Caki2 (cell line): ENCODE measurements around the gene CDH24. TPM values are rescaled to one million over a fixed set of nuclear protein-coding genes. Genes with fewer than 3 reads are reported as not detected.
"Not testable (repeated sequence)": the region's sequence is repeated elsewhere in the genome, so short reads cannot be mapped to it uniquely, and the experiment has no call there.

Source experiments
- DNase-seq: peaks from one replicate; pipeline ENCODE4 v3.0.0-alpha.2; 2015; ENCODE audit warnings: low read depth
- in situ Hi-C: cut with HindIII; loops from 2 replicates; pipeline ENCODE4 v1.10.0; 2016; ENCODE audit warnings: low sequenced_read_pairs, low pct_unique_long_range_greater_than_20kb, mixed read lengths
- total RNA-seq: library from RNA; depleted of rRNA; stranded (reverse); fragments of >200 nt; shearing (Covaris generic); gene quantifications from 2 replicates; pipeline ENCODE4 v1.2.3, GENCODE V29; 2014; ENCODE audit warnings: low replicate concordance; rRNA removed

CDH24 gene
- total RNA-seq, 1 experiment from 2014 or later, result 7.6 TPM

DNA sequence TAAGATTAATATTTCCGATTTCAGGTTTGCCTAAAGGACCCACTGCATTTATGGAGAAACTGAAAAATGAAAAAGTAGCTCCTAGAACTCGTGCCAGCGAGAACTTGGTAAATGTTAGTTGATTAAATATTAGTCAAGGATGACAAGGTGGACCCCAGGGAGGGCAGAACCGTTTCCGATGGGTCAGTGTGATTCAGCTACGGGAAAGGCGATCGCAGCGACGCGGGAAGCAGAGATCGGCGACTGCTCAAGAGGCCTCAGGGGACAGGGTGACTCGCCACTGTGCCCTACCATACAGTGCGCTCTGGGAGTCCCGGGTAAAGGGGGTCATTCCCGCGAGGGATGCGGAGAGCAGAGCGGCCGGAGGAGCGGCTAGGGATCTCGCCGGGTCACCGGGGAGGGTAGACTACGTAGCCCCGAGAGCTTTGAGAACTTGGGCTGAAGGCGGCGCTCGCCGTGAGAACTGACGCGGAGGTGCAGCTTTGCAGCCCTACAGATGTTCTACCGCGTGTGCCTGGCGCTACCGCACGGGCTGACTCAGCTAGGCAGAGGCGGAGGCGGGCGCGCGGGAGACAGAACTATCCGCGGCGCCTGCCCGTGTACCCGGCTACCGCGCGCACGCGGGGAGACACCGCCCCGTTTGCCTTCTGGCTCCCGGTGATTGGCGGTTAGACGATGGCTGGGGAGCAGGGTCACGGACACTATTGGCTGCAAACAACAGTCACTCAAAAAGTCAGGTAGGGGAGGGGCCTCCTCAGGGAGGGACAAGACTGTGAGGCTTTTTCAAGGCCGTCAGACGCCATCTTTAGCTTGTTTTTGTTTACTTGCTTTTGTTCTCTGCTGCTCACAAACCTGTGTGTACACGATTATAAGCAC is 50.5 kb downstream of the CDH24 start:
- in situ Hi-C loops, result no loop called here
- peak; percentile 96 for DNase-seq

DNA sequence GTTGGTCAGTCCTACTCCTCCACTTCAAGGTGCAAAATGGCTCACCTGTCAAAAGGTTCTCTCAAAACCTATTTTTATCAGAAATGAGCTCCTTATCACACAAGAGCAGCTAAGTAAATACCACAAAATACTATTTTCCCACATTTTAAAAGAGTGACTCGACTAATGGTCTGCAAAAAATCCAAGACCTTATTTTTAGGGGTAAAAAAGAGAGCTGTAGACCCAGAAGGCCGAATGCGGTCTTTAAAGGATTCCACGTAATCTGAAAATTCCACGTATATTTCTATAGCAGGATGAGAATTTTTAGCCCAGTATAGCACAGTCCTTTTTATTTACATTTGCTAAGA is 51.2 kb downstream of the CDH24 start:
- DNase-seq, result no peak
- in situ Hi-C loops, result no loop called here

DNA sequence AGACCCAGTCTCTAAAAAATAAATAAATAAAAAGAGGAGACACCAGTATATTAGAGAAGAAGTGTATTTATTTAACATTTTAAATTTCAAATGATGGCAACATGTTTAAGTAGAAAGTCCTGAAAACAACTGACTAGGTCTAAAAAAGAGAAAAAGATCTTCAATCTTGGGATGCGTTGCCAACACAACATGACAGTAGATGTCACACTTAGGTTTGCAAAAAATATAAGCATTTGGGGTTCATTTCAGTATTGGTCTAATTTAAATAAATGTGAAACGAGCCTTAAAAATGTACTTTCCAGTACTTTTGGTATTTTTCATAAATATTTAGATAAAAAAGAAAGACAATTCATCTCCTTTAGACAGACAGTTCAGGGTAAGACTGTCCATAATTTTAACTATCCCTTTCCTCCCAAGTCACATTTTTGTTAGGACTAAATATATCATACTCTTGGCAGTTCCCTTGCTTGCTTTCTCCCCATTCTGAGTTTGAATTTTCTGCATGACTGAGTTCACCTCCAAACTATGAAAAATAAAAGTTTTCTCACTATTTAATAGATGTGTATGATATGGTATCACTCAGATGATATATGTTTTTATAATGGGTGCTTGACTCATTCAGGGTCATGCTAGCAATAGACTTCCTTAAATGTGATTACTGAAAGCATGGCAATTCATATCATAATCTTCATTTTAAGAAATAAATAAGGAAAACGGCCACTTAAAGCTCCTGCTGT is 51.7 kb downstream of the CDH24 start:
- in situ Hi-C loops, result no loop called here
- no peak for DNase-seq

DNA sequence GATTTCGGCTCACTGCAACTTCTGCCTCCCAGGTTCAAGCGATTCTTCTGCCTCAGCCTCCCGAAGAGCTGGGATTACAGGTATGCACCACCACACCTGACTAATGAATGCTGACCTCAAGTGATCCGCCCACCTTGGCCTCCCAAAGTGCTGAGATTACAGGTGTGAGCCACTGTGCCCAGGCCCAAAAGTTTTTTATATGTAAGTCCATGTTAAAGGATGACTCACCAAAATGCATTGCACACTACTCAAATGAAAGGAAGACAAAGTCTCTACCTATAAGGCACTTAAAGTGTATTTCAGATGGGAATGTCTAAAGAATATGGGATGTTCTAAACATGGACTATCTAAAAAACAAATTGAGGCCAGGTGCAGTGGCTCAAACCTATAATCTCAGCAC is 53.0 kb downstream of the CDH24 start:
- in situ Hi-C loops, result not testable (repeated sequence)

DNA sequence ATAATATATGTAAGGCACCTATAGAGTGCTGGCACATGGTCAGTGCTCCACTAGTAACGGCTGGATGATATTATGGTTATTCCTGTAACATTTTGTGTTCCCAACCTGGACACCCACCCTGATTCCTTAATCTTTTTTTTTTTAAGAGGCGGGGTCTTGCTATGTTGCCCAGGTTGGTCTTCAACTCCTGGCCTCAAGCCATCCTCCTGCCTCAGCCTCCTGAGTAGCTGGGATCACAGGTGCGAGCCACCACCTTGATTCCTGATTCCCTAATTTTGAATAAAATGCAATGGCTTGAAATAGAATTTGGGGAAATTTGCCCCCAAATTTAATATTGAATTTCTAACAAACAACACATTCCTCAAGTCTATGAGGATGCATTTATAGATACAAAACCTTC is 54.7 kb downstream of the CDH24 start:
- DNase-seq, result no peak
- in situ Hi-C loops, result no loop called here

More for the DNA sequence above, 53.0 kb downstream of the CDH24 start:
- not testable (repeated sequence) for DNase-seq

DNA sequence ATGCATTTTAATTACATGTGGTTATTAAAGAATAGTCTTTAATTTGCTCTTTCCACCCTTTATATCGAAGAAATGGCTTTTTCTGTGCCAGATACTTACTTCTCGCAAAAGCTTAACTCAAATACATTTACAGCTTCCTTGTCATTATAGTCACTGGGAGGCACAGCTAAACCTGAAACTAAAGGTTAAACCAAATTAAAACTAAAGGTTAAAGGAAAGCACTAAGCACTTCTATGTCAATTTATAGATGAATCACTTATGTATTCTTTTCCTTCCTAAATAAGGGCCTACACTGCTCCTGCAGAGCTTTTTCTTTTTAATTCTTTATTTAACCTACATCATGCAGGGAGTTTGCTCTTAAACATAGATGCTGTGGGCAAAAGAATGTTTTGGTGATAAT is 56.5 kb downstream of the CDH24 start:
- in situ Hi-C loops, result no loop called here
- no peak for DNase-seq

DNA sequence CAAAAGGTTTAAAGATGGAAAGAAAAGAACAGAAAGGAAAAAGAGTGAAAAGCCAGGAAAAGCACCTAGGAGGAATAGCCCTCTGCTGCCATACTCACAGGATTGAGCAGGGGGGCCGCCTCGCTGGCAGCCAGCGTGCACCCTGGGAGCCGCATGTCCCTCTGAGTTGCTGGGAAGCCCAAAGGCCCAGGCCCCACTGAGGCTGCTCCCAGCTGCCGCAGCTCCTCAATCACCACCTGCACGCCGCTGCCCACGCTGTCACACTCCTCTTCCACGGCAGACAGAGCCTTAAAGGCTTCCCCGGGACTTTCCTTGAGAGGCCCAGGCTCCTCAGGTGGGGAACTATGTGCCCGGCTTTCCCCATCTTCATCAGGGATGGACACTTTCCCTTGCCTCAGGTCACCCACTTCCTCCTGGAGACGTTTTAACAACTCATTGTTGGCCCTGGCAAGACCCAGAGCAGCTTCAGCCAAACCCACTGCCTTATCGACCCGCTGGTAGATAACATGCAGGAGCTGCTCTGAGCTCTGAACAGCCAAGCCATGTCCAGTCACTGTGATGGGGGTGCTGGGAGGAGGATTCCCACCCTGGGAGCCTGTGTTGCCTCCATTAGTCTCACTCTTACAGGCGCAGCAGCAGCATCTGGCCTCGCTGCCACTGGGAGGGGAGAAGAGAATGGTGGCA is 58.8 kb downstream of the CDH24 start:
- in situ Hi-C loops, result no loop called here
- DNase-seq, result no peak

DNA sequence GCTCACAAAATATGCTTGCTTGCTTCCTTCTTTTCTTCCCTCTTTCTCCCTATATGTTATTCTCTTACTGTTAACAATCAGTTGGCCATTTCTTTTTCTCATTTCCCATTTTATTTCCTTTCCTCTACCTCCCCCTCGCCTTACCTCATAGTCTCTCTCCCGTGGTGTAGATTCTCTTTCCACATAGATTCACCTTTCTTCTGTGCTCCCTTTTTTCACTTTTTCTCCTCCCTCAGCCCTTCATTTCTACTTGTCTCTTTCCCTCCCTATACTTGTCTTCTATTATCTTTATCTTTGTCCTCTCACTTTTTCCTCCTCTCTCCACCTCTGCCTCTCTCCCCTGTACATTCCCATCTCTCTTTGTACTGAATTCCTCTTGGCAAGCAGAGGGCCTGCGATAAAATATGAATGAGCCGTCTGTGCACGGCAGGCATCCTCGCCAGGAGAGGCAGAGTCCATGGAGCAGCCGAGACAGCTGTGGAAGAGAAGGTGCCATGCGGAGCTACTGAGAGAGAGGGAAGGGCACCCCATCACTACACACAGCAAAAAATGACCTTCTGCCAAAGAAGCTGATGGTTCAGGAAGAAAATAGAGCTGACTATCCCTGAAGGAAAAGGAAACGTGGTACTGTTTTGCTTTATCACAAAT is 59.5 kb downstream of the CDH24 start:
- no peak for DNase-seq
- in situ Hi-C loops, result no loop called here

Other genes with a start within 250 kb of the CDH24 start
- 0.38 and 7.7 TPM in 2 replicates for gene SLC7A7, start 242.1 kb downstream of the CDH24 start, total RNA-seq
- 81.2 and 137 TPM in 2 replicates for gene MRPL52, start 227.6 kb downstream of the CDH24 start, total RNA-seq
- not detected in 2 replicates for gene MMP14, start 220.9 kb downstream of the CDH24 start, total RNA-seq
- 44.5 and 48.8 TPM in 2 replicates for gene LRP10, start 185.8 kb downstream of the CDH24 start, total RNA-seq
- gene REM2, start 174.3 kb downstream of the CDH24 start, total RNA-seq, result not detected in 2 replicates
- gene RBM23, start 138.4 kb downstream of the CDH24 start, total RNA-seq, result 87.9 and 107 TPM in 2 replicates
- gene PRMT5, start 128.1 kb downstream of the CDH24 start, total RNA-seq, result 92.8 and 171 TPM in 2 replicates
- 120 and 155 TPM in 2 replicates for gene HAUS4, start 100.4 kb downstream of the CDH24 start, total RNA-seq
- gene AJUBA, start 75.0 kb downstream of the CDH24 start, total RNA-seq, result 109 and 119 TPM in 2 replicates
- gene C14orf93, start 47.4 kb downstream of the CDH24 start, total RNA-seq, result 5.5 and 21.9 TPM in 2 replicates
- 225 and 270 TPM in 2 replicates for gene PSMB5, start 22.6 kb downstream of the CDH24 start, total RNA-seq
- not detected in 2 replicates for gene PSMB11, start 15.3 kb downstream of the CDH24 start, total RNA-seq
- gene ACIN1, start 37.6 kb upstream of the CDH24 start, total RNA-seq, result 31.6 and 49.1 TPM in 2 replicates
- gene C14orf119, start 38.0 kb upstream of the CDH24 start, total RNA-seq, result 35.2 and 57.1 TPM in 2 replicates
- gene CIROP, start 47.5 kb upstream of the CDH24 start, total RNA-seq, result not detected in 2 replicates
- gene CEBPE, start 61.7 kb upstream of the CDH24 start, total RNA-seq, result not detected in 2 replicates
- gene SLC7A8, start 126.1 kb upstream of the CDH24 start, total RNA-seq, result not detected in 2 replicates
- not detected in 2 replicates for gene RNF212B, start 180.4 kb upstream of the CDH24 start, total RNA-seq
- 4.6 and 9.0 TPM in 2 replicates for gene HOMEZ, start 228.6 kb upstream of the CDH24 start, total RNA-seq
- gene PPP1R3E, start 245.3 kb upstream of the CDH24 start, total RNA-seq, result 0.14 and 1.1 TPM in 2 replicates
- 4.0 and 8.6 TPM in 2 replicates for gene BCL2L2, start 249.3 kb upstream of the CDH24 start, total RNA-seq